Measurements from ENCODE around the gene POLR3K.

GRCh38 chr16:37511-37910, 15.9 kb downstream of the POLR3K start:
- no peak for TF ChIP-seq CTCF (conservative IDR thresholded peaks at IDR 0.05)
- no peak for TF ChIP-seq ZFX (IDR thresholded peaks at IDR 0.05)
